NB4 (cell line): ENCODE measurements around the gene ATM.

ENCODE experiments used
- DNase-seq: peaks from one replicate; pipeline ENCODE4 v3.0.0; 2010; ENCODE audit warnings: low read depth
- H3K4me3 ChIP-seq: one replicate; pipeline ENCODE4 v1.5.1; 2011; ENCODE audit warnings: mild to moderate bottlenecking, low read depth, low read length, moderate library complexity
- MYC ChIP-seq: IDR thresholded peaks from 2 replicates; pipeline ENCODE4 v1.6.1; 2011; ENCODE audit warnings: low read depth, low read length
- POLR2A ChIP-seq: IDR thresholded peaks from 2 replicates; pipeline ENCODE4 v1.6.1; 2011; ENCODE audit warnings: mild to moderate bottlenecking; ENCODE audit not compliant: insufficient read length; ENCODE audit errors: extremely low read depth
- TF ChIP-seq, protein P1 (sequence below): IDR thresholded peaks from 2 replicates; pipeline ENCODE4 v1.6.1; 2011; ENCODE audit warnings: low read depth, low read length
- TF ChIP-seq, protein P2 (sequence below): IDR thresholded peaks from one replicate; pipeline ENCODE4 v1.5.1; 2012; ENCODE audit warnings: low read depth, low read length

The ATM gene

GRCh38 chr11:108206171-108206570 lies 16.7 kb upstream of the ATM start:
- no peak for DNase-seq
- H3K4me3 ChIP-seq, result no peak overlapping the region
- TF ChIP-seq MYC (no peak), POLR2A (no peak)
- TF ChIP-seq, protein P1, sequence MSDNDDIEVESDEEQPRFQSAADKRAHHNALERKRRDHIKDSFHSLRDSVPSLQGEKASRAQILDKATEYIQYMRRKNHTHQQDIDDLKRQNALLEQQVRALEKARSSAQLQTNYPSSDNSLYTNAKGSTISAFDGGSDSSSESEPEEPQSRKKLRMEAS, result no peak
- TF ChIP-seq, protein P2, sequence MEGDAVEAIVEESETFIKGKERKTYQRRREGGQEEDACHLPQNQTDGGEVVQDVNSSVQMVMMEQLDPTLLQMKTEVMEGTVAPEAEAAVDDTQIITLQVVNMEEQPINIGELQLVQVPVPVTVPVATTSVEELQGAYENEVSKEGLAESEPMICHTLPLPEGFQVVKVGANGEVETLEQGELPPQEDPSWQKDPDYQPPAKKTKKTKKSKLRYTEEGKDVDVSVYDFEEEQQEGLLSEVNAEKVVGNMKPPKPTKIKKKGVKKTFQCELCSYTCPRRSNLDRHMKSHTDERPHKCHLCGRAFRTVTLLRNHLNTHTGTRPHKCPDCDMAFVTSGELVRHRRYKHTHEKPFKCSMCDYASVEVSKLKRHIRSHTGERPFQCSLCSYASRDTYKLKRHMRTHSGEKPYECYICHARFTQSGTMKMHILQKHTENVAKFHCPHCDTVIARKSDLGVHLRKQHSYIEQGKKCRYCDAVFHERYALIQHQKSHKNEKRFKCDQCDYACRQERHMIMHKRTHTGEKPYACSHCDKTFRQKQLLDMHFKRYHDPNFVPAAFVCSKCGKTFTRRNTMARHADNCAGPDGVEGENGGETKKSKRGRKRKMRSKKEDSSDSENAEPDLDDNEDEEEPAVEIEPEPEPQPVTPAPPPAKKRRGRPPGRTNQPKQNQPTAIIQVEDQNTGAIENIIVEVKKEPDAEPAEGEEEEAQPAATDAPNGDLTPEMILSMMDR, result no peak

- peak; percentile 33 for DNase-seq
- TF ChIP-seq, protein P1, result no peak
- TF ChIP-seq MYC (no peak), POLR2A (no peak)
- TF ChIP-seq, protein P2, result no peak
- H3K4me3 ChIP-seq, result no peak overlapping the region
Measured at GRCh38 chr11:108206969-108207682, 15.7 kb upstream of the ATM start.

- no peak for DNase-seq
- TF ChIP-seq, protein P1, result no peak
- TF ChIP-seq, protein P2, result no peak
- TF ChIP-seq POLR2A, result no peak
- TF ChIP-seq MYC, result no peak
- H3K4me3 ChIP-seq, result no peak overlapping the region
Measured at GRCh38 chr11:108207683-108208060, 15.2 kb upstream of the ATM start.

- DNase-seq, result no peak
- H3K4me3 ChIP-seq, result no peak overlapping the region
- TF ChIP-seq, protein P1, result no peak
- TF ChIP-seq MYC, result no peak
- TF ChIP-seq, protein P2, result no peak
- no peak for TF ChIP-seq POLR2A
Measured at GRCh38 chr11:108210441-108210840, 12.4 kb upstream of the ATM start.

DNA sequence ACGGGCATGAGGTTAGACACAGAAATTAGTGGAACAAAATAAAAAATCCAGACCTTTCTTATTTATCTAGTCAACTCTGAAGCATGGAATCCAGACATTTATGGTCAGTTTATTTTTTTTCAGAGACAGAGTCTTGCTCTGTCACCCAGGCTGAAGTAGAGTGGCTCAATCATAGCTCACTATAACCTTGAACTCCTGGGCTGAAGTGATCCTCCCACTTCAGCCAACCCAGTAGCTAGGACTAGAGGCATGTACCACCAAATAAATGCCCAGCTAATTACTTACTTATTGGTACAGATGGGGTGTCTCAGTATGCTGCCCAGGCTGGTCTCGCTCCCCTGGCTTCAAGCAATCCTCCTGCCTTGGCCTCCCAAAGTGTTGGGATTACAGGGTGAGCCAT lies 9.1 kb upstream of the ATM start:
- DNase-seq, result no peak
- TF ChIP-seq POLR2A (no peak), MYC (no peak)
- TF ChIP-seq, protein P1, result no peak
- TF ChIP-seq, protein P2, result no peak
- H3K4me3 ChIP-seq, result no peak overlapping the region

DNA sequence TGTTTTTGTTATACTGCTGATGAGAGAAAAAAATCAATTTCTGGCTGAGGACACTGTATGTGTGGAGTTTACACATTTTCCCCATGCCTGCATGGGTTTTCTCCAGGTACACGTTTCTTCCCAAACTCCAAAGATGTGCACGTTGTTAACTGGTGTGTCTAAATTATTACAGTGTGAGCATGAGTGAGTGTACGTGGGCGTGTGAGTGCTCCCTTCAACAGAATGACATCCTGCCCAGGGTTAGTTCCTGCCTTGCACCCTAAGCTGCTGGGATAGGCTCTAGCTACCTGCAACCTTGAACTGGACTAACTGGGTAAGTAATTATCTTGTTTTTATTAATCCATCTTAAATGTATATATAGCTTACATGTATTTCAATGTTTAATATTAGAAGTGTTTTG lies 5.9 kb upstream of the ATM start:
- peak overlapping the region; percentile 3 for H3K4me3 ChIP-seq
- peak; percentile 34 for DNase-seq
- no peak for TF ChIP-seq POLR2A
- TF ChIP-seq, protein P1, result no peak
- TF ChIP-seq MYC, result no peak
